DND-41 (cell line): Measurements from ENCODE around the gene ZNF560.

Experiments used
- ATAC-seq: fragments of 200-7000 bp; cut with Tn5 transposase; 3 replicates; pipeline ENCODE4 v1.9.1; 2021; ENCODE audit warnings: low read depth; ENCODE audit not compliant: insufficient read depth
- DNase-seq: peaks from one replicate; pipeline ENCODE4 v3.0.0-alpha.2; 2020
- H2AFZ ChIP-seq: 2 replicates; pipeline ENCODE4 v1.6.0; 2012; ENCODE audit warnings: low read depth, low read length
- H3K27ac ChIP-seq: 2 replicates; pipeline ENCODE4 v1.5.1; 2012; ENCODE audit warnings: low read length, inconsistent platforms
- H3K27me3 ChIP-seq: fragments of 200-600 bp; sonication (generic); 2 replicates; pipeline ENCODE4 v1.6.0; 2012; ENCODE audit warnings: low read length, mild to moderate bottlenecking, inconsistent platforms; ENCODE audit not compliant: insufficient read depth, poor library complexity
- H3K36me3 ChIP-seq: 2 replicates; pipeline ENCODE4 v1.5.1; 2012; ENCODE audit warnings: low read length, inconsistent platforms; ENCODE audit not compliant: insufficient read depth
- H3K4me1 ChIP-seq: 2 replicates; pipeline ENCODE4 v1.5.1; 2012; ENCODE audit warnings: mild to moderate bottlenecking, low read length; ENCODE audit not compliant: insufficient read depth
- H3K4me2 ChIP-seq: 2 replicates; pipeline ENCODE4 v1.6.0; 2012; ENCODE audit warnings: mild to moderate bottlenecking, moderate library complexity, low read length, inconsistent platforms; ENCODE audit not compliant: insufficient read depth
- H3K4me3 ChIP-seq, 2 experiments: fragments of 200-600 bp in 1 of 2; shearing (Covaris generic) in 1 of 2; 2 replicates each; pipeline ENCODE4 v1.5.1; 2012 to 2016; ENCODE audit warnings: inconsistent platforms in 2 of 2, low read length in 2 of 2, mild to moderate bottlenecking in 2 of 2, low read depth in 1 of 2, moderate library complexity in 1 of 2
- H3K79me2 ChIP-seq: 2 replicates; pipeline ENCODE4 v1.6.0; 2012; ENCODE audit warnings: low read length, inconsistent platforms; ENCODE audit not compliant: insufficient read depth
- H3K9ac ChIP-seq: 2 replicates; pipeline ENCODE4 v1.6.0; 2012; ENCODE audit warnings: low read depth, mild to moderate bottlenecking, inconsistent platforms, low read length, moderate library complexity
- H3K9me3 ChIP-seq: 2 replicates; pipeline ENCODE4 v1.5.1; 2012; ENCODE audit warnings: low read length, moderate library complexity, mild to moderate bottlenecking, inconsistent platforms; ENCODE audit not compliant: insufficient read depth, severe bottlenecking
- H4K20me1 ChIP-seq: 2 replicates; pipeline ENCODE4 v1.6.0; 2012; ENCODE audit warnings: low read length; ENCODE audit not compliant: insufficient read depth
- EZH2 ChIP-seq: IDR thresholded peaks from 3 replicates; pipeline ENCODE4 v1.6.1; 2012; ENCODE audit warnings: borderline replicate concordance, low read depth, mild to moderate bottlenecking, moderate library complexity, low read length, inconsistent platforms; ENCODE audit not compliant: severe bottlenecking
- TF ChIP-seq, protein P1 (sequence below): IDR thresholded peaks from 2 replicates; pipeline ENCODE4 v1.5.1; 2012; ENCODE audit warnings: borderline replicate concordance, low read length, moderate library complexity, mild to moderate bottlenecking; ENCODE audit not compliant: poor library complexity, severe bottlenecking; ENCODE audit errors: extremely low read depth

The ZNF560 gene

DNA sequence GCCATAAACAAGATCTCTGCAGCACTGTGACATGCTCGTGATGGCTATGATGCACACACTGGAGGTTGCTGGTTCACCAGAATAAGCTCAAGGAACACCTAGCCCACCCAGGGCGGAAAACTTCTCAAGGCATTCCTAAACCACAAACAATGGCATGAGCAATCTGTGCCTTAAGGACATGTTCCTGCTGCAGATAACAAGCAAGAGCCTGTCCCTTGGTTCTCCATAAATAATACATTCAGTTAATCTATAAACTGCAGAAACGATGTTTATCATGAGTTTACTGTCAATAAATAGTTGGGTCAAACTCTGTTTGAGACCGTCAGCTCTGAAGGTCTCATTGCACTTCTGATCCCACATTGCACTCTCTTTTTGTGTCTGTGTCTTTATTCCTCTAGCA is 44.5 kb downstream of the ZNF560 start:
- Histone ChIP-seq H3K9me3 (peaks cover 42% of the 10 kb centered on the region), H3K9ac (no peak overlapping the region), H3K4me2 (no peak overlapping the region), H3K27me3 (no peaks in the 10 kb centered on the region), H4K20me1 (no peaks in the 10 kb centered on the region), H2AFZ (no peak overlapping the region), H3K4me1 (peaks cover 20% of the 10 kb centered on the region), H3K4me3 (no peak overlapping the region), H3K36me3 (no peaks in the 10 kb centered on the region), H3K27ac (no peak overlapping the region), H3K79me2 (no peaks in the 10 kb centered on the region)
- ATAC-seq (no peak), DNase-seq (no peak)
- TF ChIP-seq EZH2: no peak

DNA sequence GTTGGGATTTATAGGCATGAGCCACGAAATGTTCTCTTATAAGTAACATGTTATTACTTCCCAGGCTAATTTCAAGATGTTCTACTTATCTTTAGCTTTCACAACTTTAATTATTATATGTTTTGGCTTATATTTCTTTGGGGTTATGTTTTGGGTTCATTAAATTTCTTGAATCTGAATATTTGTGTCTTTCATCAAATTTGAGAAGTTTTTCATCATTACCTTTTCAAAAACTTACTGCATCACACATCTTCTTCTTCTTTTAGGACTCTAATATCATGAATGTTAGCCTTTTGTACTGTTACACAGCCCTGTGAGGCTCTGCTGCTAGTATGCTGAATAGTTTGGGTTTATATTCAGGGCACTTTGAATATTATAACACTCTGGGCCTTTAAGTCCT is 53.4 kb downstream of the ZNF560 start:
- H3K27me3 ChIP-seq: no peaks in the 10 kb centered on the region
- no peaks in the 10 kb centered on the region for H3K4me1 ChIP-seq
- DNase-seq: no peak
- peaks cover 29% of the 10 kb centered on the region for H3K9me3 ChIP-seq
- no peak overlapping the region for H2AFZ ChIP-seq
- no peak overlapping the region for H3K9ac ChIP-seq
- peaks cover 11% of the 10 kb centered on the region for H3K36me3 ChIP-seq
- no peaks in the 10 kb centered on the region for H4K20me1 ChIP-seq
- ATAC-seq: no peak
- H3K27ac ChIP-seq: no peak overlapping the region
- H3K4me3 ChIP-seq: no peak overlapping the region
- no peak overlapping the region for H3K4me2 ChIP-seq
- TF ChIP-seq, protein P1, sequence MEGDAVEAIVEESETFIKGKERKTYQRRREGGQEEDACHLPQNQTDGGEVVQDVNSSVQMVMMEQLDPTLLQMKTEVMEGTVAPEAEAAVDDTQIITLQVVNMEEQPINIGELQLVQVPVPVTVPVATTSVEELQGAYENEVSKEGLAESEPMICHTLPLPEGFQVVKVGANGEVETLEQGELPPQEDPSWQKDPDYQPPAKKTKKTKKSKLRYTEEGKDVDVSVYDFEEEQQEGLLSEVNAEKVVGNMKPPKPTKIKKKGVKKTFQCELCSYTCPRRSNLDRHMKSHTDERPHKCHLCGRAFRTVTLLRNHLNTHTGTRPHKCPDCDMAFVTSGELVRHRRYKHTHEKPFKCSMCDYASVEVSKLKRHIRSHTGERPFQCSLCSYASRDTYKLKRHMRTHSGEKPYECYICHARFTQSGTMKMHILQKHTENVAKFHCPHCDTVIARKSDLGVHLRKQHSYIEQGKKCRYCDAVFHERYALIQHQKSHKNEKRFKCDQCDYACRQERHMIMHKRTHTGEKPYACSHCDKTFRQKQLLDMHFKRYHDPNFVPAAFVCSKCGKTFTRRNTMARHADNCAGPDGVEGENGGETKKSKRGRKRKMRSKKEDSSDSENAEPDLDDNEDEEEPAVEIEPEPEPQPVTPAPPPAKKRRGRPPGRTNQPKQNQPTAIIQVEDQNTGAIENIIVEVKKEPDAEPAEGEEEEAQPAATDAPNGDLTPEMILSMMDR: no peak
- TF ChIP-seq EZH2: no peak
- peaks cover 13% of the 10 kb centered on the region for H3K79me2 ChIP-seq

DNA sequence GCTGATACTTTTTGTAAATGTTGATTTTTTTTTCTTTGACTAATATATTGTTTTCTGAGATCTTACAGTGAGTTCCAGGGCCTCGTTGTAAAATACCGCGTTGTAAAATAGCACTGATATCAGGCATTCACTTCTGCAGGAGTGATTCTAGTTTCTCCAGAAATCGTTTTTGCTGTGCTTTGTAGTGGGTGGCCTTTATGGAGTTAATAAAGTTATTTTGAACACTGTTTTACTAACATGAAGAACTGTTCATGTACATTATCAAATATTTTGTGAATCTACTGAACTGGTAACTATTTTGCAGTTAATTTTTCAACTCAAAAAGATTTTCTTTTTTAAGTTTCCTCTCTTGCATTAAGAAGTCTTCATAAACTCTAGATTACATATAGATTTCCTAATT is 62.1 kb downstream of the ZNF560 start:
- peak overlapping the region; percentile 95 for H3K27ac ChIP-seq
- peaks cover 39% of the 10 kb centered on the region for H3K4me1 ChIP-seq
- ATAC-seq (no peak), DNase-seq (no peak)
- H3K9me3 ChIP-seq: no peaks in the 10 kb centered on the region
- H3K27me3 ChIP-seq: no peaks in the 10 kb centered on the region
- H4K20me1 ChIP-seq: peaks cover 4% of the 10 kb centered on the region
- peak overlapping the region; percentile 70 to 89; a peak in 3 of 4 replicates for H3K4me3 ChIP-seq
- H3K9ac ChIP-seq: peak overlapping the region; percentile 79
- peak overlapping the region; percentile 94 for H2AFZ ChIP-seq
- peak overlapping the region; percentile 81 for H3K4me2 ChIP-seq
- no peak for TF ChIP-seq EZH2
- TF ChIP-seq, protein P1: no peak
- peaks cover 25% of the 10 kb centered on the region for H3K36me3 ChIP-seq
- H3K79me2 ChIP-seq: peaks cover 81% of the 10 kb centered on the region

DNA sequence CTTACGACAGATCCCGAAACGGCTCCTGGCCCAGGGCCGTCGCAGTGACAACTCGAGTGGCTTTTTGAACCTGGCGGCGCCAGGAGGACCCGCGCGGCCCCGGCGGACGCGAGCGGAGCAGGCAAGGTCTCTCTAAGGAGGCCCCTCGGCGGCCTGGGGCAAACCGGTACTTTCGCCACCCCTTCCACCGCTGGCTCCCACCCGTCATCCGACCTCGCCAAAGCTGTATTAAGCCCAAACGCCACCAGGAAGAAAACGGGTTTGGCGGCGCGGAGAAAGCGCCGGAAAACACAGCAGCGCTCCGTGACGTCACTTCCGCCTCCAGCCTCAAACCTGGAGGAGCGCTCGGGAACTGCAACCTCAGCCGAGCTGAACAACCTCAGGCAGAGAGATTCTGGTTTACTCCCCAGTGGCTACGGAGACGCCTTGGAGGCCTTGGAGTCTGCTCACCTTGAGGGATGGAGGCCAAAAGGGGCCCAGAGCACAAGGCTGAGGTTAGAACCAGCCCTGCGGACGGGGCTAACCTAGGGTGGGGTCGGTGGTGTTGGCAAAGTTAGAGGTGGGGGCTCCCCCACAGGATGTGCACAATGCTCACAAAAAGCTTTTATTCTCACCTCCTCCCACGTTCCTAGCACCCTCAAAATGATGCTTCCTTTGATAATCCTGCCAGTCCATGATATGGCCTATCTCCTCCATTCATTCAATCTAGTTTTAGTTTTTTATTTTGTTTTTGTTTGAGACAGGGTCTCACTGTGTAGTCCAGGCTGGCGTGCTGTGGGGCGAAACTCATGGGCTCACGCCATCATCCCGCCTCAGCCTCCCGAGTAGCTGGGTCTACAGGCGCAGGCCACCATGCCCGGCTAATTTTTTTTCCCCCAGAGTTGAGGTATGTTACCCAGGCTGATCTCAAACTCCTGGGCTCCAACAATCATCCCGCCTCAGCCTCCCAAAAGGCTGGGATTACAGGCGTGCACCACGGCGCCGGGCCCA is 62.8 kb downstream of the ZNF560 start, which contains the start of gene ZNF266:
ZNF266 (minus strand) TSS at position 295 of the 990 bp plus-strand sequence. CDS start 15,484 bp downstream, outside the sequence.
- Histone ChIP-seq H3K27me3 (no peaks in the 10 kb centered on the region), H3K79me2 (peaks cover 87% of the 10 kb centered on the region), H3K36me3 (peaks cover 32% of the 10 kb centered on the region), H3K9me3 (no peaks in the 10 kb centered on the region), H4K20me1 (peaks cover 12% of the 10 kb centered on the region), H3K4me1 (peaks cover 39% of the 10 kb centered on the region), H2AFZ (peak within 1 kb of the TSS; percentile 94), H3K9ac (peak within 1 kb of the TSS; percentile 79), H3K4me2 (peak within 1 kb of the TSS; percentile 81), H3K4me3 (peak within 1 kb of the TSS; percentile 70 to 89), H3K27ac (peak within 1 kb of the TSS; percentile 95)
- ATAC-seq: peak; percentile 92
- DNase-seq: peak; percentile 93
- TF ChIP-seq, protein P1: peak; percentile 76
- TF ChIP-seq EZH2: no peak
